ENCODE data around the gene BEST1.

- TF ChIP-seq HNRNPK (IDR thresholded peaks at IDR 0.05; ENCODE audit: low read depth, low read length, poor library complexity, severe bottlenecking) (no peak), FOSL1 (CRISPR knock-in tag; IDR thresholded peaks at IDR 0.05; ENCODE audit: borderline replicate concordance) (no peak)
These were observed 42.1 kb upstream of the BEST1 start for GRCh38 chr11:61907871-61908729.
